ENCODE data around the gene BCL2L11.

Gene BCL2L11

DNA sequence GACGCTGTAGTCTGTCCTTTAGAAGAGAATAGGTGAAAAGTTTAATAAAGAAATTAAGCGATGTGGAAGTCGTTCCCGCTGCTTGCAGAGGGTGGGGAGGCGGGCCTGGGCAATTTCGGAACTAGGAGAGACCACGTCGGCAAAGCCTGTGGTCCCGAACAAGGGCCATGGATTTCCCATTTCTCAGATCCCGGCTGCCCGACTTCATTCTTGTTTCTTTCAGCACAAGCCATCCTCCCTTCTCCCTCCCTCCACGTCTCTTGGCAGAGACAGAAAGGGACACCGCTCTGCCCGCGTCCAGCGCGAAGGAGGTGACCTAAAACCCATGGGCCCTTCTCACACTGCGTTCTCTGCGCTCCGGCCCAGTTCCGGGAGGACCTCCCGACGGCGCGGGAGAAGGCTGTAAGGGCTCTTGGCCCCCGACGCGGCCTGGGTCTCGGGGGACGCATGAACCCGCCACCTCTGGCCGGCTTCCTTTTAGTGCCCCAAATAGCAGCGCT, 2.2 kb upstream of the BCL2L11 start:
- no peak for DNase-seq

DNA sequence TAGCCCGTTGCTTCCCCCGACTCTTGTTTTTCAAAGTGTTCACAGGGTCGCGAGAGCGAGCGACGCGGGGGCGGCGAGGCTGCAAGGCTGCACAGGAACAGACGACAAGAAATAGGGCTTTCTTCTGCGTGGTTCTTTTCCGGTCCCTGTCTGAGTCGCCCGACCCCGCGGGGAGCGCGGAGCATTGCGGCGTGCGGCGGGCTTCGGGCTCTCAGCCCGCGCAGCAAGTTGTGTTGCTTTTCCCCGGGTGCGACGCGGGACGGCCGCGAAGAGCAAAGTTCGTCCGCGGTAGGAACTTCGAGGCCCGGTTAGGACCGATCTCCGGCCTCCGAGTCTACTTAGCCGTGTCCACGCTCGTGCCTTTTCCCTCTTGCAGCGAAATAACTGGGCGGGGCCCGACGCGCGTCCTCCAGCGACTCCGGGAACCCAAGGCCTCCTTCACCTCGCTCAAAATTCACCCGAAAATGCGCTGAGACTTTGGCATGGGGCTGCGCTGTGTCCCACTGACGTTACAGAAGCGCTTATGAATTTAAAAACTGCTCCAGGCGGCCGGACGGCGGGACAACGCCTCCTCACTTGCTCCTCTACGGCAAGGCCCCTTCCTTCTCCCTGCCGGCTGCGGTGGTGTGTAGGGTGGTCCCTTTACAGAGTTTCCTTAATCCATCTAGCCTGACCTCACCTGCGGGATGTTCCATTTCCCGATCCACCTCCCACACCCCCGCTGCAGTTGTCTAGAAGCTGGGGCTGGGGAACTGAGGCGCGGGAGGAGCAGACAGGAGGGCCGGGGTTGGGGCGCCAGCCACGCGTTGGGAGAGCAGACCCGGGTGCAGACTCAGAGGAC, 1.5 kb upstream of the BCL2L11 start:
- peak; percentile 36 to 47 for DNase-seq

DNA sequence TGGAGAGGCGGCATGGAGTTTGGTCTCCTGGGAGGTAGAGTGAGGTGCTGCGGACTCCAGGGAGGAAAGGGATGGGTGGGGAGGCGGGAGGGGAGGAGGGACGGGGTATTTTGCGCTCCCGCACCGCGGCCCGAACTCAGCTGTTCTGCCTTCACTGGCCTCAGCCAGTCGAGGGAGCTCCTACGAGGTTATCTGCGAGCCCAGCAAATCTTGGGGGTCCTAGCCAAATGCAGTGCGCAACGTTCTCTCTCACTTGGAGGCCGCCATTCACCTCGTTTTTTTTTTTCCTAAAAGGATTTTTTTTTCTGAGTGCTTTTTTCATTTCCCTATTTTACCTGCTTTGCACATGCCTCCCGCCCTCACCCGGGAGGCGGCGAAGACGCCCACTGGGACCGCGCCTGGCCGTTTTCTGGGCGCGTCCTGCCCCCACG, 877 bp upstream of the BCL2L11 start:
- peak in 1 of 2 donors; percentile 14 for DNase-seq

DNA sequence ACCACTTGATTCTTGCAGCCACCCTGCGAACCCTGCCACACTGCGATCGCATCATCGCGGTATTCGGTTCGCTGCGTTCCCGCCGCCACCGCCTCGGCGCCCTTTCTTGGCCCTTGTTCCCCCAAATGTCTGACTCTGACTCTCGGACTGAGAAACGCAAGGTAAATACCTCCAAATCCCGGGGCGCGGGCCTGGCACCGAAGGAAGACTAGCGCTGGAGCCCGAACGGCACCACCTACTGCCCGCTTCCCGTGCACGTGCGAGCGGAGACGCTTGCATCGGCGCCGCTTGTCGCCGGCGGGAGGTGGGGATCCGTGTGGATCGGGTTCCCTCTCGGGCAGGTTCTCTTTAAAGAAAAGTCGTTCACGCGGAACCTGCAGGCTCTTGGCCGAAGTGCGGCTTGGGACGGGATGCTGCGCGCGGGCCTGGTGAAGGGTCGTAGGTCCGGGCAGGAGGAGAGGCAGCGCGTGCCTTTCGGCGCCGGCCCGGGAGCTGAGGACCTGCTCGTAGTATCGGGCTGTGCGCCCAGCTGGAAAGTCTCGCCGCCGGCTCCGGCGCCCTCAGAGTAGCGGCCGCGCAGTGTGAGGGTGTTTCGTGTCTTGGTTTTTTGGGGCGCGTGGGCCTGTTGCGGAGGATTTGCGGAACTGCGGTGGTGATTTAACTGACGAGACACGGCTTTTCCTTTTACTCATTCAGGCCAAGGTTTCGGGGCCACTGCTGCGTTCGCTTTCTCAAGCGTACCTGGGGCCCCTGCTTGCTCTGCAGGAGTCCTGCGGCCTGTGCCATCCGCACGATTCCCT, 514 bp downstream of the BCL2L11 start:
- peak; percentile 35 to 49 for DNase-seq

DNA sequence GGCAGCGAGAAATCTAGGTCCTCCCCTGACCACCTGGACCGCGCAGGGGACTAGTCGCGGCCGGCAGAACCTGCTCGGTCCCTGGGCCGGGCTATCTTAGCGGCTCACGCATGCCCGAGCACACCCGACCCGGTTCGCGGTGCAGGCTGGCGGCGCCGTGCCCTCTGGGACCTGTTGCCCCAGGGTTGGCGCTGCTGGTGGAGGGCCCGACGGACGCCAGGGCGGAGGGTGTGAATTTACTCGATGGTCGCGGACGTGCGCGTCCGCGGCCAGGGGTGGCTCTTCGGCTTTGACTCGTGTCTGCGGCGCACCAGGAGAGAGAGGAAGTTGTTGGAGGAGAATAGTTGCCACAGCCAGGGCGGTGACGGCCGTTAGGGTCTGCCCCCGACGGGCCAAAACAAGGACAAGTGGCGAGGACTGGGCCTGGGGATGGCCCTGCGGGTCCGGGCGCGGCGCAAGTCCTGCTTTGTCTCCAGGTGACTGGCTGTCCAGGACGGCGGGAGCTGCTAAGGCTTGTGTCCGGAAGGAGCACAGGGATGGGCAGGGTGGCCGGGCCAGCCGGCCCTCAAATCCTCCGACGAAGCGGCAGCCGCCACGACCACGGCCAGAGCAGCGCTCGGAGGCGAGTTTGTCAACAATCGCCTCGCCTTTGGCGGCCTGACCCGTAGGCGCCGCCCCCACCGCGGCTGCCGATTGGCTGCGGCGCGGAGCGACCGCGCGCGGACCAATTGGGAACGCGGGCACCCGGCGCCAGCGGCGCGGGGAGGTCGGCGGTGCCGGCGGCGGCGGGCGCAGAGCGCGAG, 1.3 kb downstream of the BCL2L11 start:
- DNase-seq = peak; percentile 69

DNA sequence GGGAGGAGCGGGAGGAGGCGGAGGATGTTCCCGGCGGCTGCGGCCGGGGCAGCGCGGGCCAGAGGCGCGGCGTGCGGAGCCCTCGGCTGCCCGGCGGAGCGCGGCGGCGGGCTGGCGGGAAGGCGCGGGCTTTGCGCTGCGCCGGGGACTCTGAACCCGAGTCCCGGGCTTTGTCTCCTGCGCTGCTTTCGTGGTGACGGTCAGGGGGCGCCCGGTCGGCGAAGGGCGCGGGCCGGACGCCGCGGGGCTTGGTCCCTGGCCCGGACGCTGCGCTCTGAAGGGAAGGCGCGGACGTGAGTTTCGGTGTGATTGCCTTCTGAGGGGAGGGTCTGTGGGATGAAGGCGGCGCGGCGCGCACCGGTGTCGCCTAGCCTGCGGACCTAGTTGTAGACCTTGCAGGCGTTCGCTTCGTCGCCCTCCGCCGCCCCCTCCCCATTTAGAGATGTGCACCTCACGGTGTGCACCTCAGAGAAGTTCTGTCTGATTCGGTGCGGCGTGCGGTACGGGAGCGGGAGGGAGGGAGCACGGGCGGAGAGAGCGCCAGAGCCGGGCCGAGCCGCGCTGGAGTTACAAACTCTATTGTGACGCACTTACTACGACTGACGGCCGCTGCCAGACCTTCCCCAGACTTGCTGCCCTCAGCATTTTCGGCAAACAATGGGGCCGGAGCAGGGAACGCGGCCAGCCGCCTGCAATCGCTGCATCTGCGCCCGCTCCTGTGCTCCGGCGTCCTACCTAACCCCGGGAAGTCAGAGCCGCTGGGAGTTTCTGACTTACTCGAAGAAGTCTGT, 2.1 kb downstream of the BCL2L11 start:
- DNase-seq = peak; percentile 21 to 28

DNA sequence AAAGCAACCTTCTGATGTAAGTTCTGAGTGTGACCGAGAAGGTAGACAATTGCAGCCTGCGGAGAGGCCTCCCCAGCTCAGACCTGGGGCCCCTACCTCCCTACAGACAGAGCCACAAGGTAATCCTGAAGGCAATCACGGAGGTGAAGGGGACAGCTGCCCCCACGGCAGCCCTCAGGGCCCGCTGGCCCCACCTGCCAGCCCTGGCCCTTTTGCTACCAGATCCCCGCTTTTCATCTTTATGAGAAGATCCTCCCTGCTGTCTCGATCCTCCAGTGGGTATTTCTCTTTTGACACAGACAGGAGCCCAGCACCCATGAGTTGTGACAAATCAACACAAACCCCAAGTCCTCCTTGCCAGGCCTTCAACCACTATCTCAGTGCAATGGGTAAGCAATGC, 3.0 kb downstream of the BCL2L11 start:
- no peak for DNase-seq

- no peak for DNase-seq
Measured at GRCh38 chr2:111126581-111126980, 5.9 kb downstream of the BCL2L11 start.

DNA sequence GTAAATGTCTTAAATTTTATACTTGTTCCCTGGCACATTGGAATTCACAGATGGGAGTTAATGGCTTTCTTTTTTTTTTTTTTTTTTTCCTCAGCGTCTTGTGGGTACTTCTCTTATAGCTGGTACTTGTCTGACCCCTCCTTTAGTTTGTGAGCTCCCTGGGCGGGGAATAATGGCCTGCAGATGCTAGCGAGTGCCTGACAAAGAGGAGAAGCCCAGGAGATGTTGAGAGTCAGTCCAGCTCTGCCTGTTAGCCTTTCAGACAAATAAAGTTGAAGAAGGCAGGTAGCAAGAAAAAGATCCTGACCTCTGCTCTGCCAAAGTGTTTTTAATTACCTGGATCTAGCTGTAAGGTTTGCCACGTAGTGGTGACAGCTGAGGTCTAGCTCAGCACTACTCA, 6.6 kb downstream of the BCL2L11 start:
- DNase-seq = no peak

GRCh38 chr2:111128096-111128495, 7.4 kb downstream of the BCL2L11 start:
- DNase-seq = no peak

DNA sequence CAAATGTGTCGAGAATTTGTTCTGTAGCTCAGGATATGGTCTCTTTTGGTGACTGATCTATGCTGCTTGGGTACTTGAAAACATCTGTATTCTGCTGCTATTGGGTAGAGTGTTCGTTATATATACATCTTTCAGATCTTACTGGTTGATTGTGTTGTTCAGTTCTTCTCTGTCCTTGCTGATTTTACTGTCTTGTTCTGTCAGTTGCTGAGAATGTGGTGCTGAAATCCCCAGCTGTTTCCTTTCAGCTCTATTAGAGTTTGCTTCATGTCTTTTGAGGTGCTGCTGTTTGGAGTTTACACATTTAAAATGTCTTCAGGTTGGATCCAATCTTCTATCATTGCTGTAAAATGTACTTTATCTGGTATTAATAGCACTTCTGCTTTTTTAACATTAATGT, 12.9 kb downstream of the BCL2L11 start:
- DNase-seq = no peak

GRCh38 chr2:111134055-111134454, 13.3 kb downstream of the BCL2L11 start:
- no peak for DNase-seq

- DNase-seq = no peak
Measured at GRCh38 chr2:111135237-111135909, 14.7 kb downstream of the BCL2L11 start.

- no peak for DNase-seq
Measured at GRCh38 chr2:111135910-111136297, 15.2 kb downstream of the BCL2L11 start.

GRCh38 chr2:111138839-111139238, 18.1 kb downstream of the BCL2L11 start:
- DNase-seq = no peak

- DNase-seq = no peak
Measured at GRCh38 chr2:111139637-111140317, 19.1 kb downstream of the BCL2L11 start.

DNA sequence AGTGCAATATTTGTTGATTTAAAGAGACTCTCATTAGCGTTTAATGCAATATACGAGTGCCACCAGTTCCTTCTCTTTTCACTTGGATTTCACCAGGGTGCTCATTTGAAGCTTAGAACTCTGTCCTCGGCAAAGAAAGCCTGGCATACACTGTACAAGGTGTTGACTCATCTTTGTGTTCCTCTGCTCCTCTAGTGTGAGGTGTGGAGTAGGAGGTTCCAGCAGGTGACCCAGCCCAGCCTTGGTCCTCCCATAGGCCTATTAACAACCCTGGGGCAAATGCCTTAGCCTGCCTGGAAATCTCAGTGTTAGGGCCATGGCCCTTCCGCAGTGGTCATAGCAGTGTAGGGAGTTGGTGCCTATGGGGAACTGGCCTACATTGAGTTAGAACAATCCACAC, 20.1 kb downstream of the BCL2L11 start:
- DNase-seq = no peak

- no peak for DNase-seq
Measured at GRCh38 chr2:111142101-111142500, 21.4 kb downstream of the BCL2L11 start.

GRCh38 chr2:111143107-111143842, 22.6 kb downstream of the BCL2L11 start:
- no peak for DNase-seq

DNA sequence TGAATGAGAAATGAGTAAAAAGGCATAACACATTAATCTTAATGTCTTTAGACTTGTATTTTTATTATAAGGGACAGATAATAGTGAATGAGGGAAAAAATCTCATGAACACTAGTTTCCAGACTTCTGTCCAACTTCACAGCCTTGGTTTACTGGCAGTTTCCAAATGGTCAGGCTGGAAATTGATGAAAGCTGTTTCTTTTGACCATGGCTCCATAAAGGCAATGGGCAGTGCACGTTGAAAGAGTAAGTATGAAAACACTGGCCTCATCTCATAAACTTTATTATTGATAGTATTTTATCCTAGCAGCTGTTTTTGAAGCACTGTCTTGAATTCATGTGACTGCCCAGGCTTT, 23.1 kb downstream of the BCL2L11 start:
- DNase-seq = no peak
